HG03521 (cell line): ENCODE data around the gene FBXO38.

Source experiments
- ATAC-seq: cut with Tn5 transposase; IDR thresholded peaks from one replicate; pipeline ENCODE4 v1.9.1; 2021; ENCODE audit warnings: mild to moderate bottlenecking, moderate library complexity; ENCODE audit not compliant: unreplicated experiment

FBXO38 gene

DNA sequence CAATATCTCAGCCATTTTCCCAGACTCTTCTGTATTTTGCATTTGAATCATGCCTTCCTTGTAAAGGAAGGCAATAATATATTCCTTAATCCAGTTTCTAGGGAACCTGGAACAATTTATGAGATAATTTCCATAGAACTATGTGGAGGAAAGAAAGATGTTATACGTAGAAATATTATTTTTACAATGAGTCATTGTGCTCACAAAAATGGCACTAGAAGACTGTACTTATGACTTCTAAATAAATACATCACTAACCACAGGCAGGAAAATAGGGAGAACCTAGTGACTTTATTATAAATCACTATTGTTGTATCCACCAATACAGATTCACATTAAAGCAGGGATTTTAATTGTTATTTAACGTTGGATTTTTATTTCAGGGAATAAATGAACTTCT, 87.6 kb downstream of the FBXO38 start:
- no peak for ATAC-seq

DNA sequence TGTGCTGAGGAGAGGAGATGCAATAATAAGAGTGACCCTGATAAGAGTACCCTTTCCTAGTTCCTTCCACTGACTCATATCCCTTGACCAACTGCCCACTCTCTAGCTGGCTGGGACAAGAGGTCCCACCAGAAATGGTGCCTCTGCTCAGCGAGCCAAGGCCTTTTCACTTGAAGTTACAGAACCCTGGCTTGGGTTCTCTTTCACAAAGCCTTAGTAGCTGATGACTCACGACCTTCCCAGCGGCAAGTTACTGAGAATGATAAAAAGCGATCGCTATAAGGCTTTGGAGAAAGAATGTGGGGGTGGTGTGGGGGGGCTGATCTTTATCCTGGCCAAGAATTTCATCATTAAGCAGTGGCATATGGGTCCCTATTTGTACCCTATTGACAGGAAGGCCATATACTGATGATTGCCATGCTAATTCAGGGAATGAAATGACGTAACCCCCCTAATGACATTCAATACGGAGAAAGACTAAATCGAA, 90.3 kb downstream of the FBXO38 start:
- ATAC-seq: no peak

DNA sequence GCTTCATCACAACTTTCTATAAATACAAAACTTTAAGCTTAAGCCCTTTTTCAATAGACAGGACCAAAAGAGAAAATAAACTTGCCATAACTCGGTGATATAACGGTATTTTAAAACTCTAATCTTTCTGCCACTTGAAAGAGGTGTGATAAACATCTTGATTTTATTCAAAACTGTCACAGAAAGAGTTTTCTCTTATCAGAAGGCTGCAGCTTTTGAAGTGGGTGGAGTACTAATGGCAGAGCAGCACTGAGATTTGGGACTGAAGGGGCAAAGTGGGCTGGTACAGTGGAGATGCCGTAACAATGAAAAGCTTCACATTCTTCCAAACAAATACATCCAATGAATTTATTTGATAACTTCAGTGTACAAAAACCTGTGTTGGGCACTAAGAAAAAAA, 92.5 kb downstream of the FBXO38 start:
- no peak for ATAC-seq

DNA sequence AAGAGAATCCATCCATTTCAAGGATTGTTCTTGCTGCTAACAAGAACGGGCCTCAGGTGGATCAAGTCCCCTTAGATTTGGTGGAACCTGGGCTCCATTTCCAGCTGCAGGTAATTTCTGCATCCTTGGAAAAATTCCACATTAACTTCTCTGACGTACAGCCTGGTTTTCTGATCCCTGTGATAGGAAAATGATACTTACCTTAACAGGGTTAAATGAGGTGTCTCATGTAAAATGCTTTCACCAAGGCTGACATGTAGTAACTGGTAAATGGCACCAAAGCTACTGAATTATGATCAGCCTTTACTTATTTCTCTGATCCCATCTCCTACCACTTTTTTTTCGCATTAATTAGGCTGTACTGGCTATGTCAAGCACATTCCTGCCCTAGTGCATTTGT, 93.7 kb downstream of the FBXO38 start:
- ATAC-seq: no peak

DNA sequence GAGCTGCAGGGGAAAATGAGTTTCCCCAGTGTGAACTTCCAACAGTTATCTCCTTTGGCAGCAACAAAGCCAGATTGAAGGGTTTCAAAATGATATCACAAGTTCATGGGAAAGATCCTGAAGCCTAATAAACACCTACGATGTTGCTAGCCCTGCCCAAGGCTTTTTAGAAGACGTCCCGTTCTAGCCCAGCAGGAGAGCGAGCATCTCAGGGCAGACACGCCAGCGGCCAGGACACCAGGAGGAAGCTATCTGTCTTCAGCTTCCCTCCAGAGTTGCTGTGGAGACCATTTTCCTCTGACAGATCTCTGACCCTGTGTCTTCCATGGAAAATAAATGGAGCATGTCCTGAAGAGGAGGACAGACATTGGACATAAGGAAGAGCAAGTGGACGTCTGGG, 98.4 kb downstream of the FBXO38 start:
- ATAC-seq: no peak

DNA sequence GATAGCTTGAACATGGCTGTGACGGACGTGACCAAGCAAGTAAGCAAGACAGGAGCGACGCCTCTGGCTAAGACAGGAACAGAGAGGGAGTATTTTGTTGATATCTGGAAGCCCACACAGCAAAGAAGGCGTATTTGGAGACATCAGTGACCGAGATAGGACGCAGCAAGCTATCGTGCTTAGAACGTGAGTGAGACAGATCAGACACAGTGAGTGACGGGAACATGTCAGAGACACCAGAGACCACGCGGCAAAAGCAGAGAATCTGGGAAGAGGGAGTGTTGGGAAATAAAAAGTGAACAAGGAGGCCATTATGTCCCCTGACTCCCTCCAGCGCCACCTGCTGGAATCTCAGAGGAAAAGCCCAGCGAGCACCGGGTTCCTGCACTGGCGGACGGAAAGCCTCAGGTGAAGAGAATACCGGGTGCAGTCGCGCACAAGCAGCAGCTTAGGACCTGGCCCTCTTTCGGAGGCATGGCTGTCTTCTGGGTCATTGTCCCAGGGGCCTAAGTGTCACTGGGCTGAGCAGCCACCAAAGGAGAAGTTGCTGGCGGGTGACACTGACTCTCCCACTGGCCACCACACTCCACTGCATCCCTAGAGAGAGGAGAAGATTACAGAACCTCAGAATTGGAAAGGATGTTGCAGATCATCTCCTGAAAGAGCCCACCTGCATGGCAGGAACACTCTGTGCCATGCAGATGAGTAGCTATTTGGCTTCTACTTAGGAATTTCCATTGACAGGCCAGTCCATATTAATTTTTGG, 99.1 kb downstream of the FBXO38 start:
- ATAC-seq: peak; percentile 95

DNA sequence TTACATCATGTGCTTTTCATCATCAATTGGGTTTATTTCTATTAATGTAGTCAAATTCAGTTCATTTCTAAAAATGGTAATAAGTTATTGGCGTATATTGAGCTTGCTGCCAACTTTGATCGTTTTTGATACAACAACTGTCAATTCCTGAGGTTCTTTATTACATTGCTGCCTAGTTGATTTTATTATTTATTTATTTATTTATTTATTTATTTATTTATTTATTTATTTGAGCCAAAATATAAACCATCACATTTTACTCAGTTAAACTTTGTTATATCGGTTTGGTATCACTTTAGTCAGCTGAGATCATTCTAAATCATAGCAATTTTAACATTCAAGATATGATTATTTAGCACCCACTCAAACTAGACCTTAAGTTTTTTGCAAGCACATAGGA, 100.0 kb downstream of the FBXO38 start:
- ATAC-seq: no peak

DNA sequence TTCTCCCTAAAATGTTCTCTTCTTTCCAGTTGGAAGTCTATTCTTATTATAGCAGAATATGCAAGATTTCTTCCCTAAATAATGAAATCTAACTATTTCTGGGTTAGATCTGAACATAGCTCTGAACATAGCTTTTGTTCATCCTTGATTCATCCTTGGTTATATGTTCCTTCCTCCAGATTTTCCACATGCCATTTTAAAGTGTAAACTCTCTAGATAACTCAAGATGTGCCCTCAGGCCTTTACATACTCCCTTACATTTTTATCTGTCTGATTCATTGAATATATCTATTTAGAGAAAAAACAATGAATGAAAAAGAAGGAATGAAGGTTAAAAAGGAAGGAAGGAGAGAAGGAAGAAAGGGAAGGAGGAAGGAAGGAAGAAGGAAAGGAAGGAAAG, 100.9 kb downstream of the FBXO38 start:
- no peak for ATAC-seq

DNA sequence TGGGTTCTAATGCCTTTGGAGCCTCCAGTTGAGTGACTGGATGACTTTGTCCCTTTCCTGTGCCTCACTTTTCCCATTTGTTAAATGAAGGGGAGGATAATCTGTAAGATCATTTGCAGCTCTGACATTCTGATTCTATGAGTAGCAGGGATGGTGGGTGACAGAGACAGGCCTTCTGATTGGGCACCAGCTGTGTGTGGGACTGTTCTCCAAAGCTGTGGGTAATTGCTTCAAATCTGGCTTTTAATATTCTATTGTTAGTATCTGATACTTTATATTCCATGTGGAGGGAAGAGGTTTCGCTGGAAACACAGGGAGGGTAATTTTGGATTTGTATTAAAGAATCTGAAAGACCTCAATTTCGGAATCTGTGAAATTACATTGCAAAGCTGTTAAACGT, 102.7 kb downstream of the FBXO38 start:
- ATAC-seq: no peak

DNA sequence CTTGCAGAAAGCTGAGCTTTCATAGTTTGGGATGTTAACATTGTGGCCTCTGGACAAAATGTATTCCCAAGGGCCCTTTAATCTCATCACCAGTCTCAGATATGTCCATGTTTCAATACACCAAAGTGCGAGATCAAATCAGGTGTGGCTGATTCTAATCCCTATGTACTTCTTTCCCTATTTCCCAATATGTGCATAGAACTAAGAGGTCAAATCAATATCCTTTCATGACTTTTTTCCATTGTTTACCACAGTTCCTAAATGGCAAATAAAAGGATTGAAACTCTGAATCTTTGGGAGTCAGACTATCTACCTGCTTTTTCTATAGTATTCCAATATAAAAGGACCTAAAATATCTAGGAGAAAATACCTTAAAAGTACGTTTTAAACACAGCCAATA, 105.0 kb downstream of the FBXO38 start:
- no peak for ATAC-seq

DNA sequence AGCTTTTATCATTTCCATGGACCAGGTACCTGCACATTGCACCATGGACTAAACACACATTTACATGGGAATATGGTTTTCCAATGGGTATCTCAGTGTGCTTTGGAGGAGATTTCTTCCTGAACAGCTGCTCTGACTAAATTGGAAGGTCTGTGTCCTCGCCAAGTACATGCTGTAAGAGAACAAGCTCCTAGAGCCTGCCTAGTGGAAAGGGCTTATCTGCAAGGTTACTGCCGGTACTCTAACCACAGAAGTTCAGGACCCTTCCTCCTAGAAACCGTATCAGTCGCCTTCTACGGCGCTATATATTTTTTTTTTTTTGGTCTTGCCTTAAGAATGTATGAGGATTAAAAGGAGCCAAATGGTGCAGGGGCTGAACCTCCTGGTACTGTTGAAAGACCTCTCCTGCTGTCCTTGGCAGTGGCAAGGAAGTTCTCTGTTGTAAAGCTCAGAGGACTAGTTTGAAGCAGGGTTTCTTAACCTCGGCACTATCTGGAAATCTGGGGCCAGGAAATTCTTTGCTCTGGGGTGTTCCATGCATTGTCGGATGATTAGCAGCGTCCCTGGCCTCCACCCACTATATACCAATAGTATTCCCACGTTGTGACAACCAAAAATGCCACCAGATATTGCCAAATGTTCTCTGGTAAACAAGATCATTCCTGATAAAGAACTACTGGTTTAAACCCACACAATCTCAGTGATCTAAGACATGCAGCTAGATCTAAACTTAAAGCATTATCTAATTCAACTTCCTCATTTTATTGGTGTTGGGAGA, 107.4 kb downstream of the FBXO38 start:
- ATAC-seq: no peak

DNA sequence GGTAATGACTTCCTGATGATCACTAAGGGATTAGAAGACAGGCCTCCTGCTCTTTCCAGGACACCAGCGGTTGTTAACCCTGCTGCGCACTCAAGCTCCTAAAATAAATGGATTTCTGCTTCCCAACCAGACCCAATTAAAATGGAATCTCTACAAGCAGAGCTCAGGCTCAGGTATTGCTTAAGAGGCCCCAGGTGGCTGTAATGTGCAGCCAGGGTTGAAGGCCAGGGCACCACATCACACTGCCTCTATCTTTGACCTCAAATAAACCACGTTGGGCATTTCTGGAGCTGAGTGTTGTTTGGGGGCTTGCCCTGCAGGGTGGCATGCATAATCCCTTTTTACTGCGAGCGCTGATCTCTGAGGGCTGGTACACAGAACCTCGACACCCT, 108.0 kb downstream of the FBXO38 start:
- ATAC-seq: no peak

DNA sequence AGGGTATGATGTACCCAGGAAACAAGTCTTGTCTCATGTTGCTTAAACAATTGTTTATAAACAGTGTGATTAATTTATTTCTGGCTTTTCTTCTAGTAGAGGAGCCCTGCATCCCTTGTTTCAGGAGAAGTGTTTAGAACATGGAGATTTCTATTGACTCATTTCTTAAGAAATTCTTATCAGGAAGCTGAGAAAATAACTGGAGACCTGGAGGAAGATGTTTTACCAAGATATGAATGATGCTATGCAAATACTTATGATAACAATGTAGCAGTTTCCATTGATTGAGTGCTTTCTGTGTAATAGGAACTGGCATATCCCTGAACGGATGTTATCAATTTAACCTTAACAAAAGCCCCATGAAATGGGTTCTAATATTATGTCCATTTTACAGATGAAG, 108.6 kb downstream of the FBXO38 start:
- ATAC-seq: no peak
